Heart right ventricle (tissue), 16 donors: ENCODE measurements around the gene SAA2. TPM values are rescaled to one million over a fixed set of nuclear protein-coding genes. Genes with fewer than 3 reads are reported as not detected.

Source experiments
- ATAC-seq, 8 donors: fragments of 200-7000 bp; cut with Tn5 transposase; one replicate each; pipeline ENCODE4 v1.9.1; 2020; ENCODE audit warnings: mild to moderate bottlenecking in 8 of 8, moderate library complexity in 8 of 8, moderate number of reproducible peaks in 1 of 8
- DNase-seq, 2 donors: peaks; one replicate each; pipeline ENCODE4 v3.0.0-alpha.2; 2020
- H3K27ac ChIP-seq, 10 donors: fragments of 200-600 bp; sonication (generic) in 2 of 10; one replicate each; pipeline versions ENCODE4 v1.5.0 to v1.8.0; 2020 to 2022; ENCODE audit warnings: mild to moderate bottlenecking in 3 of 10
- H3K27me3 ChIP-seq, 7 donors: fragments of 200-600 bp; one replicate each; pipeline ENCODE4 v1.8.0; 2021 to 2022; ENCODE audit warnings: mild to moderate bottlenecking in 2 of 7
- H3K36me3 ChIP-seq, 9 donors: fragments of 200-600 bp; sonication (generic) in 1 of 9; one replicate each; pipeline versions ENCODE4 v1.5.0 to v1.8.0; 2020 to 2022; ENCODE audit warnings: mild to moderate bottlenecking in 2 of 9
- H3K4me1 ChIP-seq, 9 donors: fragments of 200-600 bp; sonication (generic) in 1 of 9; one replicate each; pipeline versions ENCODE4 v1.5.0 to v1.8.0; 2020 to 2022; ENCODE audit warnings: mild to moderate bottlenecking in 4 of 9
- H3K4me3 ChIP-seq, 10 donors: fragments of 200-600 bp; sonication (generic) in 2 of 10; one replicate each; pipeline versions ENCODE4 v1.5.0 to v1.8.0; 2020 to 2022; ENCODE audit warnings: mild to moderate bottlenecking in 7 of 10, moderate library complexity in 2 of 10
- H3K9me3 ChIP-seq, 11 donors: fragments of 200-600 bp in 10 of 11; sonication (generic) in 2 of 11; one replicate each; pipeline versions ENCODE4 v1.5.0 to v1.8.0; 2013 to 2022; ENCODE audit warnings: mild to moderate bottlenecking in 2 of 11, control low read depth in 1 of 11, moderate library complexity in 1 of 11
- CTCF ChIP-seq, 9 donors: fragments of 200-600 bp; sonication (generic) in 2 of 9; IDR thresholded peaks; one replicate each; pipeline versions ENCODE4 v1.5.0 to v1.8.0; 2021 to 2022; ENCODE audit warnings: antibody characterized with exemption in 9 of 9, mild to moderate bottlenecking in 5 of 9, moderate library complexity in 1 of 9
- WGBS, 2 donors: extraction: QIAGEN DNeasy Blood & Tissue Kit; methylation state at CpG; one replicate each; pipeline ENCODE4 v1.1.7; 2013; ENCODE audit warnings: inconsistent platforms in 1 of 2; 5-methylcytosine and 5-hydroxymethylcytosine counted together
- intact Hi-C, 10 donors: fragments of 100-400 bp; cut with DNase I; formaldehyde crosslinking; loops; one replicate each; pipeline versions ENCODE4 v1.11.1 to v1.14.2; 2022
- polyA plus RNA-seq, 2 donors: library from polyadenylated mRNA; stranded (reverse); fragments of 200-250 nt; gene quantifications; one replicate each; pipeline ENCODE4 v1.2.3, GENCODE V29; 2013
- total RNA-seq, 10 donors: library from RNA; stranded (reverse); fragmentation: NEBNext Ultra II Directional in 3 of 10; extraction: Animal tissue kit (Norgen Biotek cat#: 25700) in 3 of 10; gene quantifications; one replicate each; pipeline versions ENCODE4 v1.2.1 to v1.2.4, GENCODE V29; 2021 to 2023
- donor health status: Arrhythmogenic right ventricular cardiomyopathy.
- donor health status: ischemic (EF 13 %, LVEDD 7.1; RV severe dilation, severe dysfunction).
- donor health status: healthy with polysubstance abuse.
- donor health status: DM: no; HTN: yes; CAD: no.
- donor health status: DM: no; HTN: no; CAD: no.
- donor health status: ischemic (EF 25% LVEDD 6.9; RV normal size, moderate dysfunction).
- donor health status: ischemic (EF 25% LVEDD 5.7; RV mildly dilated, moderate dysfunction).
- donor health status: healthy.
- donor health status: DM: yes; HTN: yes; CAD: no.
- donor health status: Ischemic cardiomyopathy.
- donor health status: ischemic (EF 35%, LVEDD 5.7; RV mildly dilated, moderate dysfunction).
- donor health status: nonischemic (EF 11% LVEDD 7.7; RV severe dilation, severe dysfunction).
- donor health status: DM: yes; HTN: yes; CAD: no.
- donor health status: PGD.
- donor health status: ischemic (EF 29% LVEDD 5.4; RV normal size, mild dysfunction).
- donor health status: nonischemic (EF 23%, LVEDD 6.1; RV moderate dilation, normal function).

Gene SAA2
- total and polyA plus RNA-seq, 12 donors = 0.61 to 4.1 (median 2.1) TPM; not detected in 7

DNA sequence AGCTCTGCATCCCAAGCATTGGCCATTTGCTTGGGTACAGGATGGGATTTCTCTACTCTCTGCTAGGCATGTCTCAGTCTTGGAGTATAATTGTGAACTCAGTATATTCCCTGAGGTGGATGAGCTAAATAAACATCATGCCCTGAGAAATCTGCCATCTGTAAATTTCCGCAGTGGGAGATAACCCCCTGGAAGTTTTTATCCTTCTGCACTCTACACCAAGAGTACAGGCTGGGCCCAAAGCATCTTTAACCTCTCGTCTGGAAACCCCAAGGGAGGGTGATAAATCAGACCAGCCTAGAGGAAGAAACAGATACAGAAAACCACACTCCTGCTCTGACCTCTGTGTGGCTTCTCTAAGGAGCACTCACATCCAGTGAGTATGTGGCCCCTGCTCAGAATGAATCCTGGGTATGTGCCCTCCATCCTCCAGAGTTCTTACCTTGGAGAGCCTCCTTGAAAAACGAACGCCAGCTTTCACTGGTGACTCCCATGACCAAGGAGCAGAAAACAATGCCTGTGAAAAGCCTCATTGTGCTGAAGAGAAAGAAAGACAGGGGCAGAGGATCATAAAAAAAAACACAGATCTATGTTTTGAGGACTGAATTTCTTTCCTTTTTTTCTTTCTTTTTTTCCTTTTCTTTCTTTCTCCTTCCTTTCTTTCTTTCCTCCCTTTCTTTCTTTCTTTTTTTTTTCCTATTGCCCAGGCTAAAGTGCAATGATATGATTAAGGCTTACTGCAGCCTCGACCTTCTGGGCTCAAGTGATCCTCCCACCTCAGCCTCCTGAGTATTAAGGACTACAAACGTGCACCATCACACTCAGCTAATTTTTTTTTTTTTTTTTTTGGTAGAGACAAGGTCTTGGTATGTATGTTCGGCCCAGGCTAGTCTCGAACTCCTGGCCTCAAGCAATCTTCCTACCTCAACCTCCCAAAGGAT lies 12.8 kb downstream of the SAA2 start:
- intact Hi-C loops = no loop called here
- WGBS, 2 donors = 56 to 58% methylated on average over 8 of the region's 8 CpGs
- TF ChIP-seq CTCF (IDR thresholded peaks at IDR 0.05) = no peak

DNA sequence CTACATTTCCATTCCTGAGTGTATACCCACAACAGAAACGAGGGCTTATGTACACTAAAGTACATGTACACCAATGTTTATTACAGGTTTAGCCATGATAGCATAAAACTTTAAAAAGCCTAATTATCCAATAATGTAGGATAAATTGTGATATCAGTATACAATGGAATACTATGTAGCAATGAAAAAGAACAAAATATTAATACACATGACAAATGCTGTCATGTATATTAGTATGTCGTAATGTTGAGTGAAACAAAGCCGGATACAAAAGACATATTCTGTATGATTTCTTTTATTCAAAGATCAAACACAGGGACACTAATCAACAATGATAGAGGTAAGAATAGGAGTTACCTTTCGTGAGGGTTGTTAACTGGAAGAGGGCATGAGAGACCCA lies 14.6 kb downstream of the SAA2 start:
- WGBS, 2 donors = 87 to 94% methylated on average over 4 of the region's 4 CpGs
- ATAC-seq = no peak
- intact Hi-C loops = no loop called here
- no peak overlapping the region for H3K4me3 ChIP-seq
- no peak for TF ChIP-seq CTCF (IDR thresholded peaks at IDR 0.05)
- no peak for DNase-seq
- peaks cover 0 to 33% (median under 1%) of the 10 kb centered on the region in 7 donors for H3K27me3 ChIP-seq
- no peaks in the 10 kb centered on the region for H3K9me3 ChIP-seq
- H3K4me1 ChIP-seq = no peaks in the 10 kb centered on the region
- no peaks in the 10 kb centered on the region for H3K36me3 ChIP-seq
- H3K27ac ChIP-seq = no peak overlapping the region

More for the DNA sequence above, 12.8 kb downstream of the SAA2 start:
- Histone ChIP-seq H3K36me3 (no peaks in the 10 kb centered on the region), H3K27me3 (peaks cover 0 to 47% (median 9%) of the 10 kb centered on the region in 7 donors), H3K4me1 (no peaks in the 10 kb centered on the region), H3K4me3 (no peak overlapping the region), H3K9me3 (no peaks in the 10 kb centered on the region), H3K27ac (no peak overlapping the region)
- no peak for DNase-seq
- no peak for ATAC-seq

- Histone ChIP-seq H3K4me3 (no peak overlapping the region), H3K9me3 (peaks cover 0 to under 1% (median 0%) of the 10 kb centered on the region in 11 donors), H3K27me3 (peaks cover 0 to 5% (median 0%) of the 10 kb centered on the region in 7 donors), H3K4me1 (no peaks in the 10 kb centered on the region), H3K27ac (no peak overlapping the region), H3K36me3 (no peaks in the 10 kb centered on the region)
- no peak for TF ChIP-seq CTCF (IDR thresholded peaks at IDR 0.05)
- WGBS, 2 donors = 76 to 85% methylated on average over 2 of the region's 2 CpGs
- intact Hi-C loops = no loop called here
- DNase-seq (no peak), ATAC-seq (no peak)
These were observed 17.6 kb downstream of the SAA2 start for GRCh38 chr11:18230859-18231258.

GRCh38 chr11:18229501-18229900 lies 19.0 kb downstream of the SAA2 start:
- 59 to 70% methylated on average over 2 to 3 of the region's 3 CpGs for WGBS, 2 donors
- intact Hi-C loops = no loop called here
- H3K4me3 ChIP-seq = no peak overlapping the region
- no peaks in the 10 kb centered on the region for H3K36me3 ChIP-seq
- H3K4me1 ChIP-seq = no peaks in the 10 kb centered on the region
- peaks cover 0 to 5% (median 0%) of the 10 kb centered on the region in 7 donors for H3K27me3 ChIP-seq
- peaks cover 0 to 9% (median 0%) of the 10 kb centered on the region in 11 donors for H3K9me3 ChIP-seq
- ATAC-seq (no peak), DNase-seq (no peak)
- no peak overlapping the region for H3K27ac ChIP-seq
- no peak for TF ChIP-seq CTCF (IDR thresholded peaks at IDR 0.05)
